ENCODE data around the gene PRUNE2.
A peak's percentile ranks its signal among the peaks of the same experiment; 100 is the strongest.
"Not testable (repeated sequence)": the region's sequence is repeated elsewhere in the genome, so short reads cannot be mapped to it uniquely, and the experiment has no call there.

PRUNE2 gene

GRCh38 chr9:76905791-76906646, at the start of gene PRUNE2:
Gene PRUNE2, minus strand, starts transcription at chr9:76906114. Its CDS starts 151 bp downstream, at chr9:76905963.
- DNase-seq: peak in 1 of 2 donors; percentile 4

- not testable (repeated sequence) for DNase-seq
Measured at GRCh38 chr9:76955406-76955805, 49.5 kb upstream of the PRUNE2 start.

- no peak for DNase-seq
Measured at GRCh38 chr9:76949865-76950264, 44.0 kb upstream of the PRUNE2 start.

- DNase-seq: no peak
Measured at GRCh38 chr9:76944011-76944410, 38.1 kb upstream of the PRUNE2 start.

GRCh38 chr9:76943054-76943453, 37.1 kb upstream of the PRUNE2 start:
- DNase-seq: no peak

GRCh38 chr9:76932757-76933156, 26.8 kb upstream of the PRUNE2 start:
- DNase-seq: no peak

- DNase-seq: no peak
Measured at GRCh38 chr9:76932265-76932664, 26.4 kb upstream of the PRUNE2 start.

GRCh38 chr9:76927540-76928240, 21.8 kb upstream of the PRUNE2 start:
- no peak for DNase-seq

GRCh38 chr9:76926846-76927245, 20.9 kb upstream of the PRUNE2 start:
- DNase-seq: no peak

- no peak for DNase-seq
Measured at GRCh38 chr9:76926324-76926741, 20.4 kb upstream of the PRUNE2 start.

- no peak for DNase-seq
Measured at GRCh38 chr9:76921165-76921564, 15.3 kb upstream of the PRUNE2 start.

GRCh38 chr9:76917299-76917698, 11.4 kb upstream of the PRUNE2 start:
- no peak for DNase-seq

- DNase-seq: no peak
Measured at GRCh38 chr9:76916231-76916630, 10.3 kb upstream of the PRUNE2 start.

- no peak for DNase-seq
Measured at GRCh38 chr9:76913467-76913866, 7.6 kb upstream of the PRUNE2 start.

GRCh38 chr9:76912636-76913275, 6.8 kb upstream of the PRUNE2 start:
- no peak for DNase-seq

- no peak for DNase-seq
Measured at GRCh38 chr9:76911971-76912370, 6.1 kb upstream of the PRUNE2 start.

- DNase-seq: no peak
Measured at GRCh38 chr9:76910861-76911260, 4.9 kb upstream of the PRUNE2 start.

- no peak for DNase-seq
Measured at GRCh38 chr9:76906647-76906975, 697 bp upstream of the PRUNE2 start.

GRCh38 chr9:76904661-76905457, 1.1 kb downstream of the PRUNE2 start:
- no peak for DNase-seq

- no peak for DNase-seq
Measured at GRCh38 chr9:76902395-76902794, 3.5 kb downstream of the PRUNE2 start.

GRCh38 chr9:76901801-76902200, 4.1 kb downstream of the PRUNE2 start:
- DNase-seq: no peak

GRCh38 chr9:76900884-76901440, 5.0 kb downstream of the PRUNE2 start:
- no peak for DNase-seq

- DNase-seq: no peak
Measured at GRCh38 chr9:76898786-76899185, 7.1 kb downstream of the PRUNE2 start.
